Transverse colon (tissue), 4 donors: ENCODE data around the gene FGGY. TPM values are rescaled to one million over a fixed set of nuclear protein-coding genes. Genes with fewer than 3 reads are reported as not detected.
A peak's percentile ranks its signal among the peaks of the same experiment; 100 is the strongest.
"Not testable (repeated sequence)": the region's sequence is repeated elsewhere in the genome, so short reads cannot be mapped to it uniquely, and the experiment has no call there.

Experiments
- DNase-seq: peaks from one replicate; pipeline ENCODE4 v3.0.0-alpha.2; 2019
- H3K27ac ChIP-seq, 4 donors: fragments of 200-600 bp; sonication (generic); 2 replicates each; pipeline ENCODE4 v1.5.1; 2016 to 2018; ENCODE audit warnings: inconsistent platforms in 4 of 4
- H3K27me3 ChIP-seq: fragments of 200-600 bp; sonication (generic); 2 replicates; pipeline ENCODE4 v1.5.1; 2017; ENCODE audit warnings: inconsistent platforms
- H3K36me3 ChIP-seq, 4 donors: fragments of 200-600 bp; sonication (generic); 2 replicates each; pipeline ENCODE4 v1.5.1; 2017 to 2019; ENCODE audit warnings: inconsistent platforms in 4 of 4
- H3K4me1 ChIP-seq, 4 donors: fragments of 200-600 bp; sonication (generic); 2 replicates each; pipeline ENCODE4 v1.5.1; 2017 to 2020; ENCODE audit warnings: inconsistent platforms in 4 of 4
- H3K4me3 ChIP-seq, 4 donors: fragments of 200-600 bp; sonication (generic); 1 replicate in 1 of 4; 2 replicates in 3 of 4; pipeline versions ENCODE4 v1.5.1 to v1.6.1; 2017 to 2019; ENCODE audit warnings: inconsistent platforms in 4 of 4
- H3K9me3 ChIP-seq, 2 donors: fragments of 200-600 bp; sonication (generic); 2 replicates each; pipeline ENCODE4 v1.5.1; 2017 to 2019; ENCODE audit warnings: inconsistent platforms in 2 of 2
- EP300 ChIP-seq: sonication (generic); formaldehyde crosslinking; IDR thresholded peaks from one replicate; pipeline ENCODE4 v1.6.1; 2017; ENCODE audit warnings: antibody characterized with exemption, low read depth
- POLR2A ChIP-seq: fragments of 450-650 bp; IDR thresholded peaks from one replicate; pipeline ENCODE4 v1.6.1; 2016; ENCODE audit warnings: antibody characterized with exemption, mild to moderate bottlenecking, moderate library complexity
- POLR2AphosphoS5 ChIP-seq, 3 donors: sonication (generic); formaldehyde crosslinking; IDR thresholded peaks; one replicate each; pipeline ENCODE4 v1.6.1; 2016; ENCODE audit warnings: antibody characterized with exemption in 3 of 3
- WGBS, 2 donors: methylation state at CpG; one replicate each; pipeline ENCODE4 v1.1.5; 2018; ENCODE audit warnings: low coverage in 1 of 2; 5-methylcytosine and 5-hydroxymethylcytosine counted together
- in situ Hi-C, 4 donors: fragments of 200-750 bp; cut with MboI; loops; one replicate each; pipeline versions ENCODE4 v1.15.0 to v1.15.1; 2017; ENCODE audit warnings: low sequenced_read_pairs in 3 of 4, low pct_ligation_motif_present in 1 of 4, low pct_unique_long_range_greater_than_20kb in 1 of 4
- intact Hi-C: fragments of 100-400 bp; cut with DNase I; formaldehyde crosslinking; loops from one replicate; pipeline ENCODE4 v1.15.1; 2023; ENCODE audit warnings: low total_unique reads
- total RNA-seq, 4 donors: library from RNA; depleted of rRNA; stranded (reverse); fragments of >200 nt; gene quantifications; one replicate each; pipeline ENCODE4 v1.1.0, GENCODE V29; 2016
- TF ChIP-seq, protein P1 (sequence below), 5 experiments: fragments of 200-600 bp in 3 of 5; fragments of 450-650 bp in 2 of 5; sonication (generic) in 3 of 5; IDR thresholded peaks; 1 replicate in 2 of 5; 2 replicates in 3 of 5; pipeline ENCODE4 v1.5.1; 2016 to 2017; ENCODE audit warnings: antibody characterized with exemption in 5 of 5, inconsistent platforms in 3 of 5, mild to moderate bottlenecking in 2 of 5, moderate library complexity in 1 of 5

Gene FGGY
- total RNA-seq, 4 donors from 2014 or later, result 18.2 to 97.7 (median 27.1) TPM

GRCh38 chr1:59605761-59606160, 308.9 kb downstream of the FGGY start:
- intact Hi-C loops, result no loop called here
- TF ChIP-seq EP300, result no peak
- TF ChIP-seq POLR2AphosphoS5 (IDR thresholded peaks at IDR 0.05), result peak in 1 of 3 donors; percentile 16
- peak overlapping the region in 3 of 4 donors; percentile 1 to 32 (median 14) for H3K27ac ChIP-seq

DNA sequence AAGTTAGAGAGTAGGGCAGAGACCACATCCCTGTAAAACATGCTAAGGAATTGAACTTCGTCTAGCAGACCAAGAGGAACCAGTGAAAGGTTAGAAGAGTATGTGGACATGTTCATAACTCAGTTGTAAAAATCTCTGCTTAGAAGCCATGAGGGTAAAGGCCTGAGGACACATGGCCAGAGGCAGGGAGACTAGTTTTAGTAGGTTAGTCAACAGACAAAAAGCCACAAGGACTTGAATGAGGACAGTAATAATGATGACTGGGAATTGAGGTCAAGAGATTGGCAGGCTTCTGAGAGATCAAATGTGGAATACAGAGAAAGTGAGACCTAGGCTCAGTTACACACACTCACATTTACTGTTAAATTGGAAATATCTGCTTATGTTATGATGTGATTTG, 312.4 kb downstream of the FGGY start:
- WGBS, 2 donors, result 83 to 97% methylated on average over 1 of the region's 1 CpG
- TF ChIP-seq EP300 (no peak), POLR2AphosphoS5 (IDR thresholded peaks at IDR 0.05) (no peak), POLR2A (no peak)
- TF ChIP-seq, protein P1, sequence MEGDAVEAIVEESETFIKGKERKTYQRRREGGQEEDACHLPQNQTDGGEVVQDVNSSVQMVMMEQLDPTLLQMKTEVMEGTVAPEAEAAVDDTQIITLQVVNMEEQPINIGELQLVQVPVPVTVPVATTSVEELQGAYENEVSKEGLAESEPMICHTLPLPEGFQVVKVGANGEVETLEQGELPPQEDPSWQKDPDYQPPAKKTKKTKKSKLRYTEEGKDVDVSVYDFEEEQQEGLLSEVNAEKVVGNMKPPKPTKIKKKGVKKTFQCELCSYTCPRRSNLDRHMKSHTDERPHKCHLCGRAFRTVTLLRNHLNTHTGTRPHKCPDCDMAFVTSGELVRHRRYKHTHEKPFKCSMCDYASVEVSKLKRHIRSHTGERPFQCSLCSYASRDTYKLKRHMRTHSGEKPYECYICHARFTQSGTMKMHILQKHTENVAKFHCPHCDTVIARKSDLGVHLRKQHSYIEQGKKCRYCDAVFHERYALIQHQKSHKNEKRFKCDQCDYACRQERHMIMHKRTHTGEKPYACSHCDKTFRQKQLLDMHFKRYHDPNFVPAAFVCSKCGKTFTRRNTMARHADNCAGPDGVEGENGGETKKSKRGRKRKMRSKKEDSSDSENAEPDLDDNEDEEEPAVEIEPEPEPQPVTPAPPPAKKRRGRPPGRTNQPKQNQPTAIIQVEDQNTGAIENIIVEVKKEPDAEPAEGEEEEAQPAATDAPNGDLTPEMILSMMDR (IDR thresholded peaks at IDR 0.05), result no peak
- Histone ChIP-seq H3K36me3 (no peaks in the 10 kb centered on the region), H3K27ac (no peak overlapping the region), H3K27me3 (no peaks in the 10 kb centered on the region), H3K9me3 (no peaks in the 10 kb centered on the region), H3K4me1 (peaks cover 0 to 17% (median 6%) of the 10 kb centered on the region in 4 donors), H3K4me3 (no peak overlapping the region)
- in situ Hi-C loops (no loop called here), intact Hi-C loops (no loop called here)
- no peak for DNase-seq

More at GRCh38 chr1:59605761-59606160, 308.9 kb downstream of the FGGY start:
- Histone ChIP-seq H3K4me1 (peaks cover 0 to 17% (median 6%) of the 10 kb centered on the region in 4 donors), H3K4me3 (no peak overlapping the region), H3K36me3 (no peaks in the 10 kb centered on the region), H3K27me3 (no peaks in the 10 kb centered on the region), H3K9me3 (no peaks in the 10 kb centered on the region)
- 0% methylated on average over 1 of the region's 1 CpG for WGBS, 2 donors
- in situ Hi-C loops, result no loop called here
- no peak for DNase-seq

DNA sequence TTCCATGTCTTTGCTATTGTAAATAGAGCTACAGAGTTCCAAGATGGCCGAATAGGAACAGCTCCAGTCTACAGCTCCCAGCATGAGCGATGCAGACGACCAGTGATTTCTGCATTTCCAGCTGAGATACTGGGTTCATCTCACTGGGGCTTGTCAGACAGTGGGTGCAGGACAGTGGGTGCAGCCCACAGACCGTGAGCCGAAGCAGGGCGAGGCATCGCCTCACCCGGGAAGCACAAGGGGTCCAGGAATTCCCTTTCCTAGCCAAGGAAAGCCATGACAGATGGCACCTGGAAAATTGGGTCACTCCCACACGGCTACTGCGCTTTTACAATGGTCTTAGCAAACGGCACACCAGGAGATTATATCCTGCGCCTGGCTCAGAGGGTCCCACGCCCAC, 313.6 kb downstream of the FGGY start:
- peaks cover 0 to 11% (median 4%) of the 10 kb centered on the region in 4 donors for H3K4me1 ChIP-seq
- WGBS, 2 donors, result 98% methylated on average over 13 of the region's 13 CpGs; no CpG with 5 or more reads in 1 of the 2 donors
- H3K4me3 ChIP-seq, H3K27ac ChIP-seq, in situ Hi-C loops, H3K36me3 ChIP-seq, H3K27me3 ChIP-seq, intact Hi-C loops, DNase-seq, H3K9me3 ChIP-seq: not testable (repeated sequence)

DNA sequence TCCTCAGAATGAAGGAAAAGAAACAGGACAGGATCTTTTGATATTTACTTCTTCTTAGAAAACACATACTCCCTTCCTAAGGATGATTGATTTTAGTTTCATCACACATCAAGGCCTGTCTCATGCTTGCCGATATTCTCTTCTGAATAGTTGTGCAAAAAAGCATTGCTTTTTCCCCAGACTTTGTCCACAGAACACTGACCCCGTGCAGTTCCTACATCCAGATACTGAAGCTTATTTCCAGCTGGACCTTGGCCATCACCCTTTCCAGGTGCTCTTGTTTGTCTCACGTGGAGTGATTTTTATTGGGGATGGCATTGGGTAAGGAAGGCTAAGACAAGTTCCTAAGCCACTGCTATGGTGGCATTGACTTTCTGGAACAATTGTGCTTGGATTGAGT, 320.5 kb downstream of the FGGY start:
- H3K9me3 ChIP-seq, result no peaks in the 10 kb centered on the region
- in situ Hi-C loops, result no loop called here

DNA sequence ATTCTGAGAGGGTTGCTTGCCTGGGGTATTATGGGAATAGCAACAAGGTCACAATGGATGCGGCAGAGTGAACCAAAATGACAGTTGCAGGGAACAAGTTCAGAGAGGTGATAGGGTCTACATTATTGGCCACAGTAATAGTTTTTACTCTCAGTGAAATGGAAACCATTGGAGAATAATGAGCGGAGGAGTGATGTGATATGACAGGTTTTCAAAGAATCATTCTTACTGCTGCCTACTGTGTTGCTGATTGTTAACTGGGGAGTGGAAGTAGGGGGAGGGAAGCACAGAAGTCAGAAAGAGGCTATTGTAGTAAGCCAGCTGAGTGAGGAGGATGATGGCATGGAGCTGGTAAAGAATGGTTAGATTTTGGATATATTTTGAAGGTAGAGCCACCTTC, 322.7 kb downstream of the FGGY start:
- TF ChIP-seq, protein P1 (IDR thresholded peaks at IDR 0.05), result no peak
- TF ChIP-seq POLR2AphosphoS5 (IDR thresholded peaks at IDR 0.05), result no peak
- TF ChIP-seq EP300, result no peak
- H3K27ac ChIP-seq, result no peak overlapping the region
- no peaks in the 10 kb centered on the region for H3K9me3 ChIP-seq
- no peaks in the 10 kb centered on the region for H3K36me3 ChIP-seq
- no peak overlapping the region for H3K4me3 ChIP-seq
- DNase-seq, result no peak
- intact Hi-C loops, result no loop called here
- H3K4me1 ChIP-seq, result no peaks in the 10 kb centered on the region
- in situ Hi-C loops, result no loop called here
- no peaks in the 10 kb centered on the region for H3K27me3 ChIP-seq
- 97 to 100% methylated on average over 2 of the region's 2 CpGs for WGBS, 2 donors

More for the DNA sequence above, 320.5 kb downstream of the FGGY start:
- intact Hi-C loops, result no loop called here
- WGBS, 2 donors, result 81 to 83% methylated on average over 1 to 3 of the region's 3 CpGs
- no peak for TF ChIP-seq EP300
- no peak for TF ChIP-seq POLR2AphosphoS5 (IDR thresholded peaks at IDR 0.05)
- TF ChIP-seq, protein P1 (IDR thresholded peaks at IDR 0.05), result no peak
- no peak for TF ChIP-seq POLR2A
- Histone ChIP-seq H3K27ac (no peak overlapping the region), H3K4me3 (no peak overlapping the region), H3K27me3 (no peaks in the 10 kb centered on the region), H3K4me1 (no peaks in the 10 kb centered on the region), H3K36me3 (no peaks in the 10 kb centered on the region)
- DNase-seq, result no peak
